CD4-positive, alpha-beta T cell treated with Interleukin-2 at 100 ng/mL for 4 hours (primary cell): ENCODE measurements around the gene PDE3B.
"Not testable (repeated sequence)": the region's sequence is repeated elsewhere in the genome, so short reads cannot be mapped to it uniquely, and the experiment has no call there.

Experiments
- DNase-seq: peaks from one replicate; pipeline ENCODE4 v3.0.0-alpha.2; 2020; ENCODE audit warnings: low spot score

The PDE3B gene

DNA sequence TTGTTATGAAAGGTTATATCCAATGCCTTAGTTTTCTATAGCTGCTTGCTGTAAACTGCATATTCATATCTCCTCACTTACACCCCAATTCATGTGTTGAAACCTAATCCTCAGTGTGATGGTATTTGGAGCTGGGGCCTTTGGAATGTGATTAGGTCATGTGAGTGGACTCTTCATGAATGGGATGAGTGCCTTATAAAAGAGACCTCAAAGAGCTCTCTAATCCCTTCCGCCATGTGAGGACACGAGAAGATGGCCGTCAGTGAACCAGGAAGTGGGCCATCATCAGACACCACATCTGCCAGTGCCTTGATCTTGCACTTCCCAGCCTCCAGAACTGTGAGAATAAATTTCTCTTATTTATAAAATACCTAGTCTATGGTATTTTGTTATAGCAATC is 169.2 kb downstream of the PDE3B start:
- no peak for DNase-seq

- DNase-seq, result no peak
Observed at GRCh38 chr11:14813516-14813915, 169.9 kb downstream of the PDE3B start.

- DNase-seq, result no peak
Observed at GRCh38 chr11:14818779-14819178, 175.2 kb downstream of the PDE3B start.

DNA sequence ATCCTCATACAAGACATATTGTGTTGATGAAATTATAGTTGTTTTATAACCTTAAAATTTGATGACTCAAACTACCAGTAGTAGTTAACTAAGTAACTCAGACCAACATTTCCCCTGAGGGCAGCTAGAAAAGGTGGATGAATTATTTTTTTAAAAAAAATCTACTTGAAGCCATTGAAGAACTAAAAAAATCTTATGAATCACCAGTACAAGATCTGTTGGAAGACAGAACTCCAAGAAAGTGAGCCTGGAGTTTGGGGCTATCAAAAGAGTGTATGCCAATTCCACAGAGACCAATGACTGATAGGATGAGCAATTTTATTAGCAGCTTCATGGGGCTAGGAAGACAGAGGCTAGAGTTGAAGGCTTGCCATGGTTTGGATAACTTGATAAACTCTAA is 176.0 kb downstream of the PDE3B start:
- no peak for DNase-seq

GRCh38 chr11:14821031-14821430 is 177.4 kb downstream of the PDE3B start:
- DNase-seq, result no peak

DNA sequence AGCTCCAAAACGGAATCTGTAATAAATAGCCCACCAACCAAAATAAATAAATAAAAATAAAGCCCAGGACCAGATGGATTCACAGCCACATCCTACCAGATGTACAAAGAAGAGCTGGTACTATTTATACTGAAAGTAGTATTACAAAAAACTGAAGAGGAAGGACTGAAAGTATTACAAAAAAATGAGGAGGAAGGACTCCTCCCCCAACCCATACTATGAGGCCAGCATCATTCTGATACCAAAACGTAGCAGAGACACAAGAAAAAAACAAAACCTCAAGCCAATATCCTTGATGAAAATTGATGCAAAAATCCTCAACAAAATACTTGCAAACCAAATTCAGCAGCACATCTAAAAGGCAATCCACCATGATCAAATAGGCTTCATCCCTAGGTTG is 183.0 kb downstream of the PDE3B start:
- no peak for DNase-seq

- DNase-seq, result no peak
Observed at GRCh38 chr11:14835496-14836492, 192.2 kb downstream of the PDE3B start.

DNA sequence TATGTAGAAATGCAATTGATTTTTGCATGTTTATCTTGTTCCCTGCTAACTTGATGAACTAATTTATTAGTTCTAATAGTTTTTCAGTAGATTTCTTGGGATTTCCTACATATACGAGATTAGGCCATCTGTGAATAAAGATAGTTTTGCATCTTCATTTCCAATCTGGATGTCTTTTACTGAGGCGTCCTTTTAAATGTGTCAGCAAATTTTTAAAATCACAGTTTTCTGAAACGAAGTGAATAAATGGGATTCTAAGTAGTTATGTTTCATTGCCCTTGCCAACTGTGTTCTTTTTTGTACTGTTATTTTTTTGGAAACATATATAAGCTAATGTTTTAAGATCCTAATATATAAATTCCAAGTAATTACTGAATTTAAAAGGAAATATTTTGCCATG is 198.4 kb downstream of the PDE3B start:
- no peak for DNase-seq

- DNase-seq, result no peak
Observed at GRCh38 chr11:14852571-14853177, 209.1 kb downstream of the PDE3B start.

GRCh38 chr11:14854057-14854456 is 210.5 kb downstream of the PDE3B start:
- DNase-seq, result no peak

DNA sequence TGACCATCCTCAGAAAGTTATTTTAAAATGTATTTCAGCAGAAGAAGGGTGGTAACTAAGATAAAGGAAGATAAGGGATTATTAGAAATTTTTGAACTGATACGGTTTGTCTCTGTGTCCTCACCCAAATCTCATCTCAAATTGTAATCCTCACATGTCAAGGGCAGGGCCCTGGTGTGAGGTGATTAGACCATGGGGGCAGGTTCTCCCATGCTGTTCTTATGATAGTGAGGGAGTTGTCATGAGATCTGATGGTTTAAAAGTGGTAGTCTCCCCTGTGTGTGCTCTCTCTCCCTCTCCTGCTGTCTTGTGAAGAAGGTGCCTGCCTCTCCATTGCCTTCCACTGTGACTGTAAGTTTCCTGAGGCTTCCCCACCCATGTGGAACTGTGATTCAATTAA is 212.3 kb downstream of the PDE3B start:
- no peak for DNase-seq

- DNase-seq, result no peak
Observed at GRCh38 chr11:14857621-14858020, 214.0 kb downstream of the PDE3B start.

DNA sequence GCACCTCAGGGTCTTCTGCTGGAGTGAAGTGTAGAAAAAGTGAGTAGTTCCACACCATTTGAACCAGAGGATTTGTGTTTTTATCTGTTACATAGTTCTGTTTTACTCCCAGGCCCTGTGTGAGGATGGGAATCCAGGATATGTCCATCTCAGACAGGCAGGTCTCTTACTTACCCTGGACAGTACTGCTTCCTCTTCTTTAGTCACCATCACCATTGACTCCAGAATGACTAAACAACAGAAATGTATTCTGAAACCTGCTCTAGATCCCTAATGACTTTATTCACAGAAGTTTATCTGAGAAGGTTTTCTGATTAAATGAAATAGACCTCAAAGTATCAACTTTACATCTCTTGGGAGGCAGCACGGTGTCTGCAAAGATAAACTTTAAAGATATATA is 214.8 kb downstream of the PDE3B start:
- no peak for DNase-seq

DNA sequence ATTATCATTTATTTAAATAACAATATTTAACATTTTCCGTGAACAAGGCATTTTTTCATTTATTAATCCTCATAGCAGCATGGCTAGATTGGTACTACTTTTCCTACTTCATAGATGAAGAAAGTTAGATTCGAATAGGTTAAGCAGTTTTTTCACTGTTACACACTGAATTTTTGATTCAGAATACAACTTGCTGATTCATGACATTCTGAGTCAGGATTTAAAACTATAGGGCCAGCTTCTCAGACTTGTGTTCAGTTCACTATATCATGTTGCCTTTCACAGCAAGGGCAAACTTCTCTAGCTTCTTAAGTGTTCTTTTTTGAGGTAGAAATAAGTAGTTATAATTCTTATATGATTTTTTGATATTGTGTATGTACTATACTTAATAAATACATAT is 216.9 kb downstream of the PDE3B start:
- no peak for DNase-seq

DNA sequence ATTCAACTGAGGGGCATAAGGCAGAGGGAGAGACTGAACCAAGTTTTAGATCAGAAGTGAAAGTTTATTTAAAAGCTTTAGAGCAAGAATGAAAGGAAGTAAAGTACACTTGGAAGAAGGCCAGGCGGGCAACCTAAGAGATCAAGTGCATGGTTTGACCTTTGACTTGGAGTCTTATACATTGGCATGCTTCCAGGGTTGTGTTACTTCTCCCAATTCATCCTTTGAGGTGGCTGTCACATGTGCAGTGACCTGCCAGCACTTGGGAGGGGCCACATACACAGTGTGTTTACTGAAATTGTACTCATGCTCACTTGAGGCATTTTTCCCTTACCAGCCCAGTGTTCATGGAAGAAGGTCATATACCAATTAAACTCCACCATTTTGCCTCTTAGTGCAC is 218.1 kb downstream of the PDE3B start:
- DNase-seq, result no peak

DNA sequence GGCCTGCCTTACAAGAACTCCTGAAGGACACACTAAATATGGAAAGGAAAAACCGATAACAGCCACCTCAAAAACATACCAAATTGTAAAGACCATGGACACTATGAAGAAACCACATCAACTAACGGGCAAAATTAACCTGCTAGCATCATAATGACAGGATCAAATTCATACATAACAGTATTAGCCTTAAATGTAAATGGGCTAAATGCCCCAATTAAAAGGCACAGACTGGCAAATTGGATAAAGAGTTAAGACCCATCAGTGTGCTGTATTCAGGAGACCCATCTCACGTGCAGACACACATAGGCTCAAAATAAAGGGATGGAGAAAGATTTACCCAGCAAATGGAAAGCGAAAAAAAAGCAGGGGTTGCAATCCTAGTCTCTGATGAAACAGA is 220.2 kb downstream of the PDE3B start:
- not testable (repeated sequence) for DNase-seq

GRCh38 chr11:14872032-14872431 is 228.4 kb downstream of the PDE3B start:
- DNase-seq, result no peak

DNA sequence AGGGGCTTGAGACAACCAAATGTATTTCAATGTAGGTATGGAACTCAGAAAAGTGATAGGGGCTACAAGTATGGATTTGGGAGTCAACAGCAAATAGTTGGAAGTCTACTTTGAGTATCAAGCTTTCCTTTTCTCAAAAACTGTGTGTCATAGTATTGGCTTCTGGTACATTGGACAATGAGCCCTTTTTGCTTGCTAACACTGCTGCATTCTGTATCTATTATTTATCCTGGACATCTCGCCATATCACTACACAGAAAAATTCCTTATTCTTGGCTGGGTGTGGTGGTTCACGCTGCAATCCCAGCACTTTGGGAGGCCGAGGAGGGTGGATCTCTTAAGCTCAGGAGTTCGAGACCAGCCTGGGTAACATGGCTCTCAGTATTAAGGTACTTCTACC is 230.0 kb downstream of the PDE3B start:
- DNase-seq, result no peak

GRCh38 chr11:14875163-14875562 is 231.6 kb downstream of the PDE3B start:
- DNase-seq, result no peak

GRCh38 chr11:14881576-14882193 is 238.1 kb downstream of the PDE3B start:
- DNase-seq, result no peak

DNA sequence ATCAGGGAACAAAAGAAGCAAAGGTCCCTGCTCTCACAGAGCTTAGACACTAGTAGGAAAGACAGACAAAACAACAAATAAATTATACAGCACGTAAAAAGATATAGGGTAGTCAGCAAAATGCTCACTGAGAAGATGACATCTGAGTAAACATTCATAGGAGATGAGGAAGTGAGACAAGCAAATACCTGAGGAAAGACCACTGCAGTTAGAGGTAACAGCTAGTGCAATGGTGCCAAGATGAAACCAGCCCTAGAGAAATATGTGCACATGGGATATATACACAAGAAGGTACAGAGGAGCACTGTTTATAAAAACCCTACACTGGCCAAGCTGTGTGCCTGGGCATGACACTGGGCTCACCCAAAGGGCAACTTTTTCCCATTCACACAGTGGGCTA is 238.6 kb downstream of the PDE3B start:
- no peak for DNase-seq

GRCh38 chr11:14883683-14884082 is 240.1 kb downstream of the PDE3B start:
- not testable (repeated sequence) for DNase-seq

DNA sequence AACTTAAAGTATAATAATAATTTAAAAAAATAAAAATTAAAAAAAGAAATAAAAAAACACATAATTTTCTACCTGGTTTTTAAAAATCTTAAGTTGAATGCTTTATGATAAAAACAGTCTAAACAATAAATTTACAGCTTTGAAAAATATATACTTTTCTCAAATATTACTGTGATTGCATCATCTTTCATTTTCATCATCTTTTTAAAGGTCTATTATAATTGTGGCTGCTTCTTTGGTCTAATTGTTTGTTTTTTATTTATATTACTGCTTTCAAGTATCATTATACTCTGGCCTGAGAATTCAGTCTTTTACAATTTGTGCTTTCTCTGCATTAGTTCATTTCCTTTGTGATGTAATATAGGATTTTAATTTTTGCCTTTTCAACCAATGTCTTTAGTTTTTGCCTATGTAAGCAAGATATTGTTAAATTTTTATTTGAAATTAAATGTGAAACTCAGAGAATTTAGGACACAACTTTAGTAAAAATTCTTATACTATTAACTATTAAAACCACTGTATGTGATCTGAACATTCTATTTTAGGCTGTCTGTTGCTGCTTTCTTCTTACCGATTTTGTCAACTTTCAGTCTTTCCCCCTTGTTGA is 241.2 kb downstream of the PDE3B start:
- DNase-seq, result no peak
